Umbilical cord (tissue), 2 donors: ENCODE results near the gene NPR3. TPM values are rescaled to one million over a fixed set of nuclear protein-coding genes. Genes with fewer than 3 reads are reported as not detected.

Experiments
- DNase-seq: peaks from one replicate; pipeline ENCODE4 v3.0.0-alpha.2; 2015; ENCODE audit warnings: low spot score
- total RNA-seq: library from RNA; depleted of rRNA; stranded (reverse); fragments of >200 nt; gene quantifications from one replicate; pipeline ENCODE4 v1.2.3, GENCODE V29; 2014; ENCODE audit warnings: low replicate concordance; ENCODE audit not compliant: insufficient read depth

The NPR3 gene
- total RNA-seq, 1 donor from 2014 or later, result 15.6 TPM

DNA sequence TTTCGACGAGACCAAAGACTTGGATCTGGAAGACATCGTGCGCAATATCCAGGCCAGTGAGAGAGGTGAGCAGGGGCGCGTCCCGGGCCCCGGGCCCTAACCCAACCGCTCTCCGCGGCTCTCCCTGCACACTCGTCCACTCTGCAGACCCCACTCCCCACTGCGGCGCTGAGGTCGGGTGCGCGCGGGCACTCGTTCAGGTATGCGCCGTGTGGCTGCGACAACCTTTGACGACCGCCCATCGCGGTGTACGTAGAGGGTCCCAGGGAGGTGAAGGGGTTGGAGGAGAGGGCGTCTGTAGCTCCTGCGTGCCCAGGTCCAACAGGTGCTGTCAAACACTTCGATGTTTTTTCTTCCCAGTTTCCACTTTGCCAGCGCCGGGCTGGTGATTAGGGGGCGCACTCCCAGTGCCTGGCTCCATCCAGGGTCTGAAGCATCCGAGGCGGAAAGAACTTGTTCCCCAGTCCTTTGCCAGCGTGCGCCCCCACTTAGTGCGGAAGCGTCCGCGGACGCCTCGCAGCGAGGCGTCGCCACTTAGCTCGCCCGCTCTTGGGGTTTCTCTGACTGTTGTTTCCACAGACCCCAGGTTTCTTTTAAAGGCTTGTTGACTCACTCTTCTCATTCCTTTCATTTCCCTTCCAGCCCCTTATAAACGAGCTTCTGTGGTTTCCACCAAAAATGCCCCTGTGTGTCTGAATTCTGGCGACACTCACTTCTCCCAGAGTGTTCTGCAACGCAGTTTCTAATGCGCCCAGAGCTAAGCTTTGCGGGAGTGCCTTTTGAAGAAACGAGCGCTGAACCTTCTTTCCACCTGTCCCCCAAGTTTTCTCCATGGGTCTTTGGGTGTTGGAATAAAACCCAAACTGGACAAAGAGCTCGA lies 1.6 kb downstream of the NPR3 start:
- no peak for DNase-seq

DNA sequence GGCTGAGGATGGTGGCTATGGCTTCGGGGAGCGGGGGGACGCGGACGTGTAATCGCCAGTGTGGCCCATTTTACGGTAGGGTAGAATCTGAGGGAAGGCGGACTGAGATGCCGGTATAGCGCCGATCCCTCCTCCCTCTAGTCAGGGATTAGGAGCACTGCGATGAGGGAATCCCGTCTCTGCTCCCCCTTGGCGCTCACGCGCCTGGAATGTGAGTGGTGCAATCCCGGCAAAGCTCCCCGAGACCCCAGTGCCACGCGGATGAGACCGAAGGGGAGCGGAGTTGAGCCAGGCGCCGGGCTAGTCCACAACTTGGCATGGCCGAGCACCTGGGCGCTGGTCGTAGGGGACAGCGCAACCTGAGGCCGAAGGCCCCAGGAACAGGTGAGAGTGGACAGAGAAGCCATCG lies 2.2 kb downstream of the NPR3 start:
- DNase-seq, result no peak

GRCh38 chr5:32713770-32714381 lies 2.8 kb downstream of the NPR3 start:
- DNase-seq, result no peak

DNA sequence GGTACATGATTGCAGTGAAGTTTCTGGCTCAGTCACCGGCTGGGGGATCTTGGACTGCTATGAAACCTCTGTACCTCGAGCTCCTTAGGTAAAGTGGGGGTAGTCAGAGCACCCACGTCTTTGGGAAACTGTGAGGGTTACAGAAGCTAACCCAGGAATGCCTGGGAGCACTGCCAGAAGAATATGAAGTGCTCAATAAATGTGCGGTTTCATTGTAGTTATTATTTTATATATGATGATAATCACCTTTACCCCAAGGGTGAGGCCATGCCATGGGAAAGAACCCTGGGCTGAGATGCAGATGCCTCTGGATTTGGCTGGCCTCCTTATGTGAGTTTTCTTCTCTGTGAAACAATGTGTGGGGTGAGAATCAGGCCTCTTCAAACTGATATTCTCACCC lies 3.7 kb downstream of the NPR3 start:
- DNase-seq, result no peak

GRCh38 chr5:32720300-32720699 lies 9.2 kb downstream of the NPR3 start:
- no peak for DNase-seq

GRCh38 chr5:32721626-32722025 lies 10.5 kb downstream of the NPR3 start:
- no peak for DNase-seq

DNA sequence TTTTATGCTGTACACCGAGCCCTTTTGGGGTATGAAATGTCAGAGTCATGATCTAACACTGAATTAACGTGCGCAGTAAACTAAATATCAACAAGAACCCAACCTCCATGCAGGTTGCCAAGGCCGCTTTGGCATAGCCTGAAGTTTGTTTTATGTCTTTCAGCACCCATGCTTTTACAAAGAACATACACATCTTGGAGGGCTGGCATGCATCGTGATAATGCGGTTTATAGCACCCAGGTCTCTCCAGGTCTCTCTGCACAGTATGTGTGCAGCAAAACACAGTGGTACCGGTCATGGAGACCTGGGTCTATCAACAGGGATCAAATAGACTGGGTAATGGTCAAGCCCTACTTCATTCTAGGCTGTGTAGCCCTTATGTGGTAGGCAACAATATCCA lies 11.8 kb downstream of the NPR3 start:
- DNase-seq, result no peak

DNA sequence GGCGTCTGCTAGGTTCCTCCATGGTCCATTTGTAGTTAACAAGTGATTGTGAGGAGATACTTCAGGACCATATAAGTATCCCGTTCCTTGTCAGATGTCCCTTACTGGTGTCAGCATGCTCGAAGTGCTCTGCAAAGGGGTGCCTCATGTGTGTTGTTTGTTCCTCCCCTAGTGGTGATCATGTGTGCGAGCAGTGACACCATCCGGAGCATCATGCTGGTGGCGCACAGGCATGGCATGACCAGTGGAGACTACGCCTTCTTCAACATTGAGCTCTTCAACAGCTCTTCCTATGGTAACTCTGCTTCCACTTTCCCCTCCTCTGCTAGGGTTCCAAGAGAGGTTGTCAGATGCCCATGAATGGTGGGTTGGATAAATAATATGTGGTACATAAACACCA lies 13.4 kb downstream of the NPR3 start:
- no peak for DNase-seq

GRCh38 chr5:32726086-32726557 lies 15.0 kb downstream of the NPR3 start:
- DNase-seq, result peak; percentile 35

DNA sequence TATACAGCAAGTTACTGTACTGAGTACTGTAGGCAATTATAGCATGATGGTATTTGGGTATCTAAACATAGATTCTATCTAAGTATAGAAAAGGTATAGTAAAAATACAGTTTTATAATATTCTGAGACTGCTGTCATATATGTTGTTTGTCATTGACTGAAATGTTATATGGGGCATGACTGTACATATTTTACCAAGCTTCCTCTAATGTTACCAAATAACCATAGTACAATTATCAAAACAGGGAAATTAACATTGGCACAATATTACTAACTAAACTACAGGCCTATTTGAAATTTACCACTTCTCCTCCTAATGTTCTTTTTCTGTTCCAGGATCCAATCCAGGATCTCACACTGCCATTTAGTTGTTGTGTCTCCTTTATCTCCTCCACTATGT lies 18.5 kb downstream of the NPR3 start:
- DNase-seq, result no peak

- DNase-seq, result no peak
These were observed 22.6 kb downstream of the NPR3 start for GRCh38 chr5:32733590-32734340.

- no peak for DNase-seq
These were observed 23.8 kb downstream of the NPR3 start for GRCh38 chr5:32734827-32735378.

DNA sequence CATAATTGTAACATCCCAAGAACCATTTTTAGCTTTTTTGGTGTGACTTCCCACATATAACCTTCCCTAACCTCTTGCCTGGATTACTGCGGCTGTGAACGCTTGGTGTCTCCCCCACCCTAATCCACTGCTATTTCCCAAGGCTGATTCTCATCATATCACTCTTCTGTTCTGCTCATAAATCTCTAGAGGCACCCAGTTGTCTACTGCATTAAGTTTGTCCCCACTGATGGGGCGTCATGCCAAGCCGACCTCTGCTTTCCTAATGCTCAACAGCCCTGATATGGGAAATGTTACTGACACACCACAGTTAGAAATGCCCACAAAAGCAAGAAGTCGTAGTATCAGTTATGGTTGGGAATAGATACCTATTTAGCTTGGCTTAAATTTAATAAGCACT lies 24.4 kb downstream of the NPR3 start:
- no peak for DNase-seq

GRCh38 chr5:32736842-32737241 lies 25.7 kb downstream of the NPR3 start:
- DNase-seq, result no peak

- DNase-seq, result no peak
These were observed 29.5 kb downstream of the NPR3 start for GRCh38 chr5:32740651-32741050.

- DNase-seq, result no peak
These were observed 34.2 kb downstream of the NPR3 start for GRCh38 chr5:32745317-32745716.

DNA sequence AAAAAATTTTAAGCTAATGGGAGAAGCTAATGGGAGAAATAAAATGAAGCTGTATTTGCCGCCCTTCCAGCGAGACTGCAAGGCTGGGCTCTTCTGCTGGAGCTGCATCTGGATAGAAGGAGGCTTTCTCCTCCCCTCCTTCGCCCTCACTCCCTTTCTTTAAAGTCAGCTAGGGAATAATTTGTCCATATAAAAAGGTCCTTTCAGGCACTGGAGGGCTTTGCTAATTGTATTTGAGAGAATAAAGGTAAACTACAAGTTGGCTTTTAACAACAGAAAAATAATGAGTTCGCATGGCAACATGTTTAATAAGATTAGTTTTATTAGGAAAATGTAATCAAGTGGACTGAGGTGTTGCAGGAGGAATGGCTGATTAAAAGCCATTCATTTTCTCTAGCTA lies 41.3 kb downstream of the NPR3 start:
- no peak for DNase-seq

GRCh38 chr5:32753051-32753450 lies 41.9 kb downstream of the NPR3 start:
- no peak for DNase-seq

DNA sequence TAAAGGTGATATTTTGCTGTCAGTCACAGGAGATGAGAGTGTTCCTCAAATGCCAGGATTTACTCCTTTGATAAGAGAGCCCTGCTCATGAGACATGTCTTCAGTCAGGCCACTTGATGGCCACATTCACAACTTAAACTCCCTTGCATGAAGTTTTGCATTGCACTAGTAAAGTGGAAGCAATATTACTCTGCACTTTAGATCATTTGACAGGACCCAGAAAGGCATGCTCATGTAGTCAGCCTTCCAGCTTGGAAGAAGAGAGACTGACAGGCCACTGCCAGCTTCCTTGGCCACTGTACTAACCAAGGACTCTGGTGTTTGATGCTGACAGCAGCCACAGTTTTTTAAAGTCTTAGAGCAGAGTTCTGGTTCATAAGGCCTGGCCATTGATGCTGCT lies 42.6 kb downstream of the NPR3 start:
- no peak for DNase-seq

DNA sequence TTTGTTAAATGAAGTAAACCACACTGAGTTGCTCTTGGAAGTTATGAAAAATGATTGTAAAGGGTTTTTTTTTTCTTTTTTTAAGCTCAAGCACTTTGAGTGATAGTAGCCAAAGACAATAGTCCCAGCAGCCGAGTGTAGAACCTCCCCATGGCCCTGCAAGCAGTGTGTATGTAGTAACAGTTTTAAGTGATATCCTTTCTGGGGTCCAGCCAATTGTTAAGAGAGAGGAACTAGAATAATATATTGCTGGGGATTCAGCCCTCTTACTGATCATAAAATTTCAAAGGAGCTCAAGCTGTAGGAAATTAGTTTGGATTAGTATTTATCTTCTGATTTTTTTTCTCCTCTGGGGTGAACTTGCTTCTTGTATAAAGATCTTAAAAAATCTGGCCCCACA lies 43.2 kb downstream of the NPR3 start:
- DNase-seq, result peak; percentile 42

DNA sequence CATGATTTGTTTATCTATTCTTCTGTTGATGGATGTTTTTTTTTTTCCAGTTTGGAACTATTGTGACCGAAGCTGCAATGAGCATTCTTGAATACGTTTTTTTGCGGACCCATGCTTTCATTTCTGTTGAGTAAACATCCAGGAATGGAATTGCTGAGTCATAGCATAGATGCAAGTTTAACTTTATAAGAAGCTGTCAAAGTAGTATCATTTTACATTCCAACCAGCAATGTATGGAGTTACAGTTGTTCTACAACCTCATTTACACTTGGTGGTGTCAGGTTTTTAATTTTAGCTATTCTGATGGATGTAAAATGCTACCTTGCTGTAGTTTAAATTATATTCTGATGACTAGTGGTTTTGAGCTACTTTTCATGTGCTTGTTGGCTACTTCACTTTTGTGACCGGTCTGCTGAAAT lies 49.0 kb downstream of the NPR3 start:
- DNase-seq, result no peak

GRCh38 chr5:32765266-32765665 lies 54.1 kb downstream of the NPR3 start:
- no peak for DNase-seq
